ENCODE data around the gene HOOK2.
A peak's percentile ranks its signal among the peaks of the same experiment; 100 is the strongest.

The HOOK2 gene

GRCh38 chr19:12784394-12784870 lies 9.1 kb upstream of the HOOK2 start:
- H3K27ac ChIP-seq = peak overlapping the region; percentile 100
- no peak for DNase-seq (ENCODE audit: low read depth, low spot score)

GRCh38 chr19:12783849-12784393 lies 8.6 kb upstream of the HOOK2 start:
- peak overlapping the region; percentile 100 for H3K27ac ChIP-seq
- no peak for DNase-seq (ENCODE audit: low read depth, low spot score)

- H3K27ac ChIP-seq = peak overlapping the region; percentile 100
- DNase-seq (ENCODE audit: low read depth, low spot score) = no peak
Observed at GRCh38 chr19:12783291-12783848, 8.0 kb upstream of the HOOK2 start.

GRCh38 chr19:12782424-12783290 lies 7.3 kb upstream of the HOOK2 start:
- peak overlapping the region; percentile 100 for H3K27ac ChIP-seq
- no peak for DNase-seq (ENCODE audit: low read depth, low spot score)

- DNase-seq (ENCODE audit: low read depth, low spot score) = no peak
- peak overlapping the region; percentile 100 for H3K27ac ChIP-seq
Observed at GRCh38 chr19:12782174-12782423, 6.7 kb upstream of the HOOK2 start.

- peak overlapping the region; percentile 92 for H3K27ac ChIP-seq
- no peak for DNase-seq (ENCODE audit: low read depth, low spot score)
Observed at GRCh38 chr19:12779162-12779993, 4.0 kb upstream of the HOOK2 start.

- no peak for DNase-seq (ENCODE audit: low read depth, low spot score)
- peak overlapping the region; percentile 92 for H3K27ac ChIP-seq
Observed at GRCh38 chr19:12778905-12779161, 3.5 kb upstream of the HOOK2 start.

GRCh38 chr19:12778017-12778904 lies 2.9 kb upstream of the HOOK2 start:
- peak overlapping the region; percentile 92 for H3K27ac ChIP-seq
- DNase-seq (ENCODE audit: low read depth, low spot score) = no peak

GRCh38 chr19:12777217-12778016 lies 2.1 kb upstream of the HOOK2 start:
- peak overlapping the region; percentile 92 for H3K27ac ChIP-seq
- DNase-seq (ENCODE audit: low read depth, low spot score) = no peak

- no peak for DNase-seq (ENCODE audit: low read depth, low spot score)
- H3K27ac ChIP-seq = no peak overlapping the region
Observed at GRCh38 chr19:12773571-12773970, 1.8 kb downstream of the HOOK2 start.

GRCh38 chr19:12772323-12772722 lies 3.0 kb downstream of the HOOK2 start:
- no peak overlapping the region for H3K27ac ChIP-seq
- DNase-seq (ENCODE audit: low read depth, low spot score) = no peak

GRCh38 chr19:12770922-12771321 lies 4.4 kb downstream of the HOOK2 start:
- no peak for DNase-seq (ENCODE audit: low read depth, low spot score)
- H3K27ac ChIP-seq = no peak overlapping the region

- no peak for DNase-seq (ENCODE audit: low read depth, low spot score)
- no peak overlapping the region for H3K27ac ChIP-seq
Observed at GRCh38 chr19:12769689-12770088, 5.7 kb downstream of the HOOK2 start.

- H3K27ac ChIP-seq = no peak overlapping the region
Observed at GRCh38 chr19:12767666-12768065, 7.7 kb downstream of the HOOK2 start.

GRCh38 chr19:12767150-12767549 lies 8.2 kb downstream of the HOOK2 start:
- no peak overlapping the region for H3K27ac ChIP-seq
- no peak for DNase-seq (ENCODE audit: low read depth, low spot score)

More at GRCh38 chr19:12767666-12768065, 7.7 kb downstream of the HOOK2 start:
- DNase-seq (ENCODE audit: low read depth, low spot score) = no peak

GRCh38 chr19:12766051-12766521 lies 9.3 kb downstream of the HOOK2 start:
- no peak overlapping the region for H3K27ac ChIP-seq
- no peak for DNase-seq (ENCODE audit: low read depth, low spot score)

- no peak for DNase-seq (ENCODE audit: low read depth, low spot score)
- H3K27ac ChIP-seq = no peak overlapping the region
Observed at GRCh38 chr19:12764698-12765097, 10.7 kb downstream of the HOOK2 start.

- no peak overlapping the region for H3K27ac ChIP-seq
- no peak for DNase-seq (ENCODE audit: low read depth, low spot score)
Observed at GRCh38 chr19:12763100-12763499, 12.3 kb downstream of the HOOK2 start.

- no peak for DNase-seq (ENCODE audit: low read depth, low spot score)
Observed at GRCh38 chr19:12759686-12760085, 15.7 kb downstream of the HOOK2 start.

More at GRCh38 chr19:12759686-12760085, 15.7 kb downstream of the HOOK2 start:
- H3K27ac ChIP-seq = no peak overlapping the region
